ENCODE data around the gene EID3. TPM values are rescaled to one million over a fixed set of nuclear protein-coding genes. Genes with fewer than 3 reads are reported as not detected.
A peak's percentile ranks its signal among the peaks of the same experiment; 100 is the strongest.

Gene EID3
- total RNA-seq, 4 donors from 2014 or later, result 17.2 to 52.0 (median 23.4) TPM

GRCh38 chr12:104296718-104297117, 6.8 kb upstream of the EID3 start:
- Histone ChIP-seq H3K27ac (no peak overlapping the region), H3K27me3 (no peaks in the 10 kb centered on the region), H3K36me3 (peaks cover 0 to 26% (median 0%) of the 10 kb centered on the region in 3 donors), H3K9me3 (no peaks in the 10 kb centered on the region), H3K4me1 (peaks cover 0 to 22% (median 2%) of the 10 kb centered on the region in 4 donors), H3K4me3 (no peak overlapping the region)
- DNase-seq, result no peak
- TF ChIP-seq CTCF (IDR thresholded peaks at IDR 0.05) (no peak), POLR2A (IDR thresholded peaks at IDR 0.05) (no peak)

- no peak overlapping the region for H3K27ac ChIP-seq
- H3K9me3 ChIP-seq, result no peaks in the 10 kb centered on the region
- no peak overlapping the region for H3K4me3 ChIP-seq
- peaks cover 0 to 17% (median 0%) of the 10 kb centered on the region in 3 donors for H3K36me3 ChIP-seq
- no peaks in the 10 kb centered on the region for H3K27me3 ChIP-seq
- no peak for DNase-seq
- TF ChIP-seq CTCF (IDR thresholded peaks at IDR 0.05) (no peak), POLR2A (IDR thresholded peaks at IDR 0.05) (no peak)
- H3K4me1 ChIP-seq, result peaks cover 0 to 23% (median 2%) of the 10 kb centered on the region in 4 donors
These were observed 5.9 kb upstream of the EID3 start for GRCh38 chr12:104297477-104298113.

- no peak for DNase-seq
- no peaks in the 10 kb centered on the region for H3K27me3 ChIP-seq
- H3K4me1 ChIP-seq, result peaks cover 0 to 40% (median 2%) of the 10 kb centered on the region in 4 donors
- TF ChIP-seq CTCF (IDR thresholded peaks at IDR 0.05) (no peak), POLR2A (IDR thresholded peaks at IDR 0.05) (no peak)
- H3K9me3 ChIP-seq, result no peaks in the 10 kb centered on the region
- peak overlapping the region in 1 of 4 donors; percentile 22 for H3K27ac ChIP-seq
- H3K36me3 ChIP-seq, result peaks cover 0 to under 1% (median 0%) of the 10 kb centered on the region in 3 donors
- no peak overlapping the region for H3K4me3 ChIP-seq
These were observed 3.6 kb upstream of the EID3 start for GRCh38 chr12:104299842-104300481.

- Histone ChIP-seq H3K27me3 (no peaks in the 10 kb centered on the region), H3K9me3 (no peaks in the 10 kb centered on the region), H3K4me3 (peak overlapping the region; percentile 37 to 56 (median 49)), H3K36me3 (no peaks in the 10 kb centered on the region), H3K4me1 (peaks cover 0 to 41% (median 0%) of the 10 kb centered on the region in 4 donors), H3K27ac (peak overlapping the region; percentile 66 to 83 (median 76))
- DNase-seq, result no peak
- no peak for TF ChIP-seq POLR2A (IDR thresholded peaks at IDR 0.05)
- TF ChIP-seq CTCF (IDR thresholded peaks at IDR 0.05), result no peak
These were observed 896 bp downstream of the EID3 start for GRCh38 chr12:104304261-104305009.

- no peaks in the 10 kb centered on the region for H3K36me3 ChIP-seq
- no peak for DNase-seq
- H3K27me3 ChIP-seq, result no peaks in the 10 kb centered on the region
- no peak for TF ChIP-seq POLR2A (IDR thresholded peaks at IDR 0.05)
- TF ChIP-seq CTCF (IDR thresholded peaks at IDR 0.05), result no peak
- peaks cover 0 to 35% (median 0%) of the 10 kb centered on the region in 4 donors for H3K4me1 ChIP-seq
- no peak overlapping the region for H3K4me3 ChIP-seq
- H3K9me3 ChIP-seq, result no peaks in the 10 kb centered on the region
- no peak overlapping the region for H3K27ac ChIP-seq
These were observed 1.8 kb downstream of the EID3 start for GRCh38 chr12:104305349-104305748.

Data from Peyer's patch (tissue), 4 donors.